HepG2 (cell line): ENCODE data around the gene ILDR2. TPM values are rescaled to one million over a fixed set of nuclear protein-coding genes. Genes with fewer than 3 reads are reported as not detected.

Experiments used
- CBX1 ChIP-seq: IDR thresholded peaks from one replicate; pipeline ENCODE4 v1.6.1; 2016; ENCODE audit warnings: antibody characterized with exemption, low read depth
- MXD4 ChIP-seq: IDR thresholded peaks from 2 replicates; pipeline ENCODE4 v1.6.1; 2016; ENCODE audit warnings: mild to moderate bottlenecking, missing biosample characterization, missing genetic modification reagents
- PAX8 ChIP-seq: sonication (generic); formaldehyde crosslinking; IDR thresholded peaks from 2 replicates; pipeline ENCODE4 v1.8.0; 2022; ENCODE audit warnings: mild to moderate bottlenecking, missing genetic modification reagents, borderline replicate concordance
- U2AF2 ChIP-seq: fragments of 200-400 bp; formaldehyde crosslinking; IDR thresholded peaks from 2 replicates; pipeline ENCODE4 v1.6.1; 2017; ENCODE audit warnings: low read depth, mild to moderate bottlenecking, low read length
- ZBTB38 ChIP-seq: sonication (generic); formaldehyde crosslinking; IDR thresholded peaks from 2 replicates; pipeline ENCODE4 v1.5.1; 2020; ENCODE audit warnings: mild to moderate bottlenecking, missing genetic modification reagents
- ZNF180 ChIP-seq: sonication (generic); formaldehyde crosslinking; IDR thresholded peaks from 2 replicates; pipeline ENCODE4 v1.4.0; 2020; ENCODE audit warnings: low read depth, missing genetic modification reagents, borderline replicate concordance
- ZNF660 ChIP-seq: sonication (generic); formaldehyde crosslinking; IDR thresholded peaks from 2 replicates; pipeline ENCODE4 v1.5.1; 2020; ENCODE audit warnings: mild to moderate bottlenecking, low read depth, missing genetic modification reagents, borderline replicate concordance
- polyA plus RNA-seq, 8 experiments: library from polyadenylated mRNA; depleted of rRNA in 3 of 8; stranded (reverse) in 7 of 8; unstranded in 1 of 8; fragments of >200 nt; fragmentation: Illumina TruSeq in 4 of 8; extraction: Trizol in 4 of 8; gene quantifications; 2 replicates each; pipeline versions ENCODE4 v1.2.1 to v1.2.3, GENCODE V29; 2011 to 2016; ENCODE audit warnings: low read depth in 4 of 8, missing spikeins in 1 of 8, mixed read lengths in 1 of 8; ENCODE audit not compliant: insufficient read depth in 1 of 8
- total RNA-seq, 5 experiments: library from RNA; depleted of rRNA; stranded (reverse); fragments of >200 nt; fragmentation: Illumina TruSeq; extraction: Trizol; gene quantifications; 2 replicates each; pipeline ENCODE4 v1.2.3, GENCODE V29; 2016; ENCODE audit warnings: low read depth in 1 of 5
- TF ChIP-seq, protein P1 (sequence below): sonication (generic); formaldehyde crosslinking; IDR thresholded peaks from 2 replicates; pipeline ENCODE4 v1.4.0; 2020; ENCODE audit warnings: missing genetic modification reagents
- TF ChIP-seq, protein P2 (sequence below): sonication (generic); formaldehyde crosslinking; IDR thresholded peaks from 2 replicates; pipeline ENCODE4 v1.4.0; 2020; ENCODE audit warnings: missing genetic modification reagents; ENCODE audit errors: not compliant biosample characterization
- TF ChIP-seq, protein P3 (sequence below): IDR thresholded peaks from 2 replicates; pipeline ENCODE4 v1.6.1; 2016
- TF ChIP-seq, protein P4 (sequence below): sonication (generic); formaldehyde crosslinking; conservative IDR thresholded peaks from 2 replicates; pipeline ENCODE4 v1.8.0; 2022; ENCODE audit warnings: low read depth, missing genetic modification reagents
- TF ChIP-seq, protein P5 (sequence below): IDR thresholded peaks from 2 replicates; pipeline ENCODE4 v1.6.1; 2016; ENCODE audit warnings: low read depth
- TF ChIP-seq, protein P6 (sequence below): sonication (generic); formaldehyde crosslinking; IDR thresholded peaks from 2 replicates; pipeline ENCODE4 v1.8.1; 2023; ENCODE audit warnings: missing genetic modification reagents, inconsistent platforms, borderline replicate concordance

Gene ILDR2
- total and polyA plus RNA-seq, 2 of the 13 experiments (the other 11 are each of a cell fraction or from before 2014, with no cell fraction given), result 0.04 TPM; not detected in 1

DNA sequence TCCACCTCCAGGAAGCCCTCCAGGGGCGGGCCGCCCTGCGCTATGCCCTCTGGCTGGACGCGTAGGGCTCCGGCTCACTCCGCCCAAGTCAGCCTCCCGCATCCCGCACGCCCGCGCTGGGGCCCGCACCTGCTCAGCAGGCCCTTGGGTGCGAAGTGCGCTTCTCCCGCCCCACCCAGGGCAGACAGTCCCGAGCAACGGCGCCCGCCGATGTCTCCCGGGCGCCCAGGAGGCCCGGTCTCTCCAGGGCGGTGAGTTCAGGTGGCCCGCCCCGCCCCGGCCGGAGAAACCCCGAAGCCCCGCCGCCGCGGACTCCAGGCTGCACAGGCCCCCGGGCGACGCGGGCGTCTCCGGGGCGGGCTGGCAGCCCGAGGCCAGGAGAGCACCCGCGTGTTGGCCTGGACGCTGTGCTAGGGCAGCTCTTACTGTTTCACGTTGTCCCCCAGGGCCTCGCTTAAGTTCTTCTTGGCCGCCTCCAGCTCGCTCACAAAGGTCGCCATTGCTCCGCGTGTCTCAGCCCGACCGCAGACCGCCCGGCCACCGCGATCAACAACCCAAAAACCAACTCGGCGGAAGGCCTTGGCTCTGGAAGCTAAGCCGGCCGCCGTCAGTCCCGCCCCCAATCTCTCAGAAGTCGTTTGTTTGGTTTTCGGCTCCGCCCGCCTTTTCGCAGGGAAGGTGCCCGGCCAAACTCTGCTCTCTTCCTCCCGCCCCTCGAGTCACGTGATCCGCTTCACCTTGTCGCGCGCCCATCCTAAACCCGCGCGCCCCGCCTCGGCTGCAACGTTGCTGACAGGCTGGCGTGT lies 99.4 kb downstream of the ILDR2 start, which contains the start of gene TADA1 (continued):
- TF ChIP-seq, protein P1, sequence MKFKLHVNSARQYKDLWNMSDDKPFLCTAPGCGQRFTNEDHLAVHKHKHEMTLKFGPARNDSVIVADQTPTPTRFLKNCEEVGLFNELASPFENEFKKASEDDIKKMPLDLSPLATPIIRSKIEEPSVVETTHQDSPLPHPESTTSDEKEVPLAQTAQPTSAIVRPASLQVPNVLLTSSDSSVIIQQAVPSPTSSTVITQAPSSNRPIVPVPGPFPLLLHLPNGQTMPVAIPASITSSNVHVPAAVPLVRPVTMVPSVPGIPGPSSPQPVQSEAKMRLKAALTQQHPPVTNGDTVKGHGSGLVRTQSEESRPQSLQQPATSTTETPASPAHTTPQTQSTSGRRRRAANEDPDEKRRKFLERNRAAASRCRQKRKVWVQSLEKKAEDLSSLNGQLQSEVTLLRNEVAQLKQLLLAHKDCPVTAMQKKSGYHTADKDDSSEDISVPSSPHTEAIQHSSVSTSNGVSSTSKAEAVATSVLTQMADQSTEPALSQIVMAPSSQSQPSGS, result peak; percentile 69; the same call in 1 of the 2 replicates
- TF ChIP-seq ZNF660 (no peak), MXD4 (CRISPR knock-in tag) (peak; percentile 58; the same call in 1 of the 2 replicates), ZBTB38 (CRISPR knock-in tag) (peak; percentile 39; the same call in 1 of the 2 replicates), CBX1 (no peak), U2AF2 (0 out of 2 replicates have a peak, but pooled peaks have one; percentile 64), ZNF180 (CRISPR knock-in tag) (no peak), PAX8 (CRISPR knock-in tag) (no peak)
- TF ChIP-seq, protein P2, sequence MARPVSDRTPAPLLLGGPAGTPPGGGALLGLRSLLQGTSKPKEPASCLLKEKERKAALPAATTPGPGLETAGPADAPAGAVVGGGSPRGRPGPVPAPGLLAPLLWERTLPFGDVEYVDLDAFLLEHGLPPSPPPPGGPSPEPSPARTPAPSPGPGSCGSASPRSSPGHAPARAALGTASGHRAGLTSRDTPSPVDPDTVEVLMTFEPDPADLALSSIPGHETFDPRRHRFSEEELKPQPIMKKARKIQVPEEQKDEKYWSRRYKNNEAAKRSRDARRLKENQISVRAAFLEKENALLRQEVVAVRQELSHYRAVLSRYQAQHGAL (CRISPR knock-in tag), result no peak
- TF ChIP-seq, protein P3, sequence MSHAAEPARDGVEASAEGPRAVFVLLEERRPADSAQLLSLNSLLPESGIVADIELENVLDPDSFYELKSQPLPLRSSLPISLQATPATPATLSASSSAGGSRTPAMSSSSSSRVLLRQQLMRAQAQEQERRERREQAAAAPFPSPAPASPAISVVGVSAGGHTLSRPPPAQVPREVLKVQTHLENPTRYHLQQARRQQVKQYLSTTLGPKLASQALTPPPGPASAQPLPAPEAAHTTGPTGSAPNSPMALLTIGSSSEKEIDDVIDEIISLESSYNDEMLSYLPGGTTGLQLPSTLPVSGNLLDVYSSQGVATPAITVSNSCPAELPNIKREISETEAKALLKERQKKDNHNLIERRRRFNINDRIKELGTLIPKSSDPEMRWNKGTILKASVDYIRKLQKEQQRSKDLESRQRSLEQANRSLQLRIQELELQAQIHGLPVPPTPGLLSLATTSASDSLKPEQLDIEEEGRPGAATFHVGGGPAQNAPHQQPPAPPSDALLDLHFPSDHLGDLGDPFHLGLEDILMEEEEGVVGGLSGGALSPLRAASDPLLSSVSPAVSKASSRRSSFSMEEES (CRISPR knock-in tag), result peak; percentile 81
- TF ChIP-seq, protein P4, sequence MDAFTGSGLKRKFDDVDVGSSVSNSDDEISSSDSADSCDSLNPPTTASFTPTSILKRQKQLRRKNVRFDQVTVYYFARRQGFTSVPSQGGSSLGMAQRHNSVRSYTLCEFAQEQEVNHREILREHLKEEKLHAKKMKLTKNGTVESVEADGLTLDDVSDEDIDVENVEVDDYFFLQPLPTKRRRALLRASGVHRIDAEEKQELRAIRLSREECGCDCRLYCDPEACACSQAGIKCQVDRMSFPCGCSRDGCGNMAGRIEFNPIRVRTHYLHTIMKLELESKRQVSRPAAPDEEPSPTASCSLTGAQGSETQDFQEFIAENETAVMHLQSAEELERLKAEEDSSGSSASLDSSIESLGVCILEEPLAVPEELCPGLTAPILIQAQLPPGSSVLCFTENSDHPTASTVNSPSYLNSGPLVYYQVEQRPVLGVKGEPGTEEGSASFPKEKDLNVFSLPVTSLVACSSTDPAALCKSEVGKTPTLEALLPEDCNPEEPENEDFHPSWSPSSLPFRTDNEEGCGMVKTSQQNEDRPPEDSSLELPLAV (CRISPR knock-in tag), result no peak
- TF ChIP-seq, protein P5, sequence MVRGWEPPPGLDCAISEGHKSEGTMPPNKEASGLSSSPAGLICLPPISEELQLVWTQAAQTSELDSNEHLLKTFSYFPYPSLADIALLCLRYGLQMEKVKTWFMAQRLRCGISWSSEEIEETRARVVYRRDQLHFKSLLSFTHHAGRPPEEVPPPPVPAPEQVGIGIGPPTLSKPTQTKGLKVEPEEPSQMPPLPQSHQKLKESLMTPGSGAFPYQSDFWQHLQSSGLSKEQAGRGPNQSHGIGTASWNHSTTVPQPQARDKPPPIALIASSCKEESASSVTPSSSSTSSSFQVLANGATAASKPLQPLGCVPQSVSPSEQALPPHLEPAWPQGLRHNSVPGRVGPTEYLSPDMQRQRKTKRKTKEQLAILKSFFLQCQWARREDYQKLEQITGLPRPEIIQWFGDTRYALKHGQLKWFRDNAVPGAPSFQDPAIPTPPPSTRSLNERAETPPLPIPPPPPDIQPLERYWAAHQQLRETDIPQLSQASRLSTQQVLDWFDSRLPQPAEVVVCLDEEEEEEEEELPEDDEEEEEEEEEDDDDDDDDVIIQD (CRISPR knock-in tag), result 0 out of 2 replicates have a peak, but pooled peaks have one; percentile 15
- TF ChIP-seq, protein P6, sequence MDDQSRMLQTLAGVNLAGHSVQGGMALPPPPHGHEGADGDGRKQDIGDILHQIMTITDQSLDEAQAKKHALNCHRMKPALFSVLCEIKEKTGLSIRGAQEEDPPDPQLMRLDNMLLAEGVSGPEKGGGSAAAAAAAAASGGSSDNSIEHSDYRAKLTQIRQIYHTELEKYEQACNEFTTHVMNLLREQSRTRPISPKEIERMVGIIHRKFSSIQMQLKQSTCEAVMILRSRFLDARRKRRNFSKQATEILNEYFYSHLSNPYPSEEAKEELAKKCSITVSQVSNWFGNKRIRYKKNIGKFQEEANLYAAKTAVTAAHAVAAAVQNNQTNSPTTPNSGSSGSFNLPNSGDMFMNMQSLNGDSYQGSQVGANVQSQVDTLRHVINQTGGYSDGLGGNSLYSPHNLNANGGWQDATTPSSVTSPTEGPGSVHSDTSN (CRISPR knock-in tag), result no peak
